ENCODE results near the gene KMT5B. TPM values are rescaled to one million over a fixed set of nuclear protein-coding genes. Genes with fewer than 3 reads are reported as not detected.

Gene KMT5B
- polyA plus RNA-seq, 3 donors = 12.2 to 22.0 (median 19.5) TPM

GRCh38 chr11:68163691-68164090, 49.4 kb downstream of the KMT5B start:
- H3K27ac Mint-ChIP-seq = peak overlapping the region in 1 of 7 donors; percentile 5
- intact Hi-C loops (cut with micrococcal nuclease) = no loop called here
- TF ChIP-seq, protein P1, sequence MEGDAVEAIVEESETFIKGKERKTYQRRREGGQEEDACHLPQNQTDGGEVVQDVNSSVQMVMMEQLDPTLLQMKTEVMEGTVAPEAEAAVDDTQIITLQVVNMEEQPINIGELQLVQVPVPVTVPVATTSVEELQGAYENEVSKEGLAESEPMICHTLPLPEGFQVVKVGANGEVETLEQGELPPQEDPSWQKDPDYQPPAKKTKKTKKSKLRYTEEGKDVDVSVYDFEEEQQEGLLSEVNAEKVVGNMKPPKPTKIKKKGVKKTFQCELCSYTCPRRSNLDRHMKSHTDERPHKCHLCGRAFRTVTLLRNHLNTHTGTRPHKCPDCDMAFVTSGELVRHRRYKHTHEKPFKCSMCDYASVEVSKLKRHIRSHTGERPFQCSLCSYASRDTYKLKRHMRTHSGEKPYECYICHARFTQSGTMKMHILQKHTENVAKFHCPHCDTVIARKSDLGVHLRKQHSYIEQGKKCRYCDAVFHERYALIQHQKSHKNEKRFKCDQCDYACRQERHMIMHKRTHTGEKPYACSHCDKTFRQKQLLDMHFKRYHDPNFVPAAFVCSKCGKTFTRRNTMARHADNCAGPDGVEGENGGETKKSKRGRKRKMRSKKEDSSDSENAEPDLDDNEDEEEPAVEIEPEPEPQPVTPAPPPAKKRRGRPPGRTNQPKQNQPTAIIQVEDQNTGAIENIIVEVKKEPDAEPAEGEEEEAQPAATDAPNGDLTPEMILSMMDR (IDR thresholded peaks at IDR 0.05) = no peak
- H2AFZ ChIP-seq (ENCODE audit: insufficient read depth, low read depth, low read length, poor library complexity, severe bottlenecking) = no peak overlapping the region
- H3K79me2 ChIP-seq (ENCODE audit: insufficient read depth, low read length) = no peaks in the 10 kb centered on the region
- H3K9me3 Mint-ChIP-seq = no peaks in the 10 kb centered on the region
- H3K27me3 ChIP-seq (ENCODE audit: control insufficient read depth in 2 of 2, insufficient read depth in 2 of 2, low read length in 2 of 2) = no peaks in the 10 kb centered on the region
- 91% methylated on average over 9 of the region's 11 CpGs for WGBS (ENCODE audit: insufficient coverage)
- no peaks in the 10 kb centered on the region for H3K4me1 ChIP-seq (ENCODE audit: control insufficient read depth in 1 of 2, insufficient read depth in 2 of 2, low read length in 2 of 2)
- DNase-seq = no peak
- H3K9ac ChIP-seq (ENCODE audit: insufficient read depth, low read length, poor library complexity, severe bottlenecking) = no peak overlapping the region
- no peak overlapping the region for H3K4me3 Mint-ChIP-seq
- no peaks in the 10 kb centered on the region for H3K27me3 Mint-ChIP-seq (ENCODE audit: low read depth in 3 of 3)
- H4K20me1 ChIP-seq (ENCODE audit: insufficient read depth, low read length) = no peaks in the 10 kb centered on the region
- peaks cover 58 to 76% of the 10 kb centered on the region in 2 donors for H3K36me3 Mint-ChIP-seq
- H3K36me3 ChIP-seq (replicated peaks in 1 of 2; ENCODE audit: control insufficient read depth in 1 of 2, insufficient read depth in 2 of 2, low read length in 2 of 2) = peaks cover 45 to 98% of the 10 kb centered on the region in 2 donors
- no peak overlapping the region for H3K4me3 ChIP-seq (replicated peaks in 1 of 3; ENCODE audit: low read depth in 2 of 3, low read length in 3 of 3)
- no peak overlapping the region for H3K27ac ChIP-seq (ENCODE audit: low read depth in 1 of 2, low read length in 2 of 2)
- H3K4me1 Mint-ChIP-seq = no peaks in the 10 kb centered on the region
- no peaks in the 10 kb centered on the region for H3K9me3 ChIP-seq (replicated peaks in 1 of 2; ENCODE audit: control insufficient read depth in 1 of 2, insufficient read depth in 1 of 2, low read length in 2 of 2)
- no peak overlapping the region for H3K4me2 ChIP-seq (replicated peaks; ENCODE audit: extremely low read depth, low read length, poor library complexity, severe bottlenecking)

DNA sequence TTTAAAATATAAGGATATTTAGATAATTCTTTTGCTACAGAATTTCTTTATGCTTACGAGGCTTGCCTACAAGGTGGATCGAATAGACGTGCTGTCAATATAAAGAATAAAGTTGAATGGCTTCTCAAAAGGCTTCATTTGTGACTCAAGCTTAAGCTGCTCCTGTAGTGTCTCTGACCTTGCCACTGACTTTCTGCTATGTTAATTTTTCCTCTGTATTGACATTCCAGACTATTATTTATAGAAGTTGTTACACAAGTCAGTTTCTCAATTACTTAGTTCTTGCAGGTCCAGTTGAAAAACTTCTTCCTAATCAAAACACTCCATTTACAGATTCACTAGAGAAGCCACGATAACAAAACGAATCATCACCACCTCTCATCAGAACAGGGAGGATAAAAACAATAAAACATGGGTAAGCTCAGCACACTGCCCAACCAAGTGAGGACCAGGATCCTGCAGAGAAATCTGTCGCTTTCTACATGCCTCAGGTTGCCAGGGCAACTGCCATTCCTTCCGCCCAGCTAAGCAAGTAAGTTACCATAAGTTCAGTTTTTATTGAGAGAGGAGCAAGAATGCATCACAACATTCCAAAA, 52.9 kb downstream of the KMT5B start:
- Histone ChIP-seq H3K4me3 (replicated peaks in 1 of 3; ENCODE audit: low read depth in 2 of 3, low read length in 3 of 3) (no peak overlapping the region), H2AFZ (ENCODE audit: insufficient read depth, low read depth, low read length, poor library complexity, severe bottlenecking) (no peak overlapping the region), H3K27me3 (ENCODE audit: control insufficient read depth in 2 of 2, insufficient read depth in 2 of 2, low read length in 2 of 2) (no peaks in the 10 kb centered on the region), H3K4me2 (replicated peaks; ENCODE audit: extremely low read depth, low read length, poor library complexity, severe bottlenecking) (no peak overlapping the region), H4K20me1 (ENCODE audit: insufficient read depth, low read length) (no peaks in the 10 kb centered on the region), H3K27ac (ENCODE audit: low read depth in 1 of 2, low read length in 2 of 2) (no peak overlapping the region), H3K4me1 (ENCODE audit: control insufficient read depth in 1 of 2, insufficient read depth in 2 of 2, low read length in 2 of 2) (no peaks in the 10 kb centered on the region), H3K79me2 (ENCODE audit: insufficient read depth, low read length) (no peaks in the 10 kb centered on the region), H3K9ac (ENCODE audit: insufficient read depth, low read length, poor library complexity, severe bottlenecking) (no peak overlapping the region), H3K36me3 (replicated peaks in 1 of 2; ENCODE audit: control insufficient read depth in 1 of 2, insufficient read depth in 2 of 2, low read length in 2 of 2) (peaks cover 29 to 91% of the 10 kb centered on the region in 2 donors), H3K9me3 (replicated peaks in 1 of 2; ENCODE audit: control insufficient read depth in 1 of 2, insufficient read depth in 1 of 2, low read length in 2 of 2) (no peaks in the 10 kb centered on the region)
- no peak for DNase-seq
- no peaks in the 10 kb centered on the region for H3K27me3 Mint-ChIP-seq (ENCODE audit: low read depth in 3 of 3)
- no peak overlapping the region for H3K27ac Mint-ChIP-seq
- H3K4me1 Mint-ChIP-seq = no peaks in the 10 kb centered on the region
- intact Hi-C loops (cut with micrococcal nuclease) = no loop called here
- WGBS (ENCODE audit: insufficient coverage) = 57% methylated on average over 2 of the region's 7 CpGs
- no peak overlapping the region for H3K4me3 Mint-ChIP-seq
- TF ChIP-seq, protein P1 (IDR thresholded peaks at IDR 0.05) = no peak
- peaks cover 58 to 66% of the 10 kb centered on the region in 2 donors for H3K36me3 Mint-ChIP-seq
- no peaks in the 10 kb centered on the region for H3K9me3 Mint-ChIP-seq
